ENCODE results near the gene GNPTAB. TPM values are rescaled to one million over a fixed set of nuclear protein-coding genes. Genes with fewer than 3 reads are reported as not detected.
"Not testable (repeated sequence)": the region's sequence is repeated elsewhere in the genome, so short reads cannot be mapped to it uniquely, and the experiment has no call there.

Gene GNPTAB
- polyA plus RNA-seq, 2 of the 4 experiments (the other 2 are of a cell fraction) = 20.3 to 29.3 TPM

DNA sequence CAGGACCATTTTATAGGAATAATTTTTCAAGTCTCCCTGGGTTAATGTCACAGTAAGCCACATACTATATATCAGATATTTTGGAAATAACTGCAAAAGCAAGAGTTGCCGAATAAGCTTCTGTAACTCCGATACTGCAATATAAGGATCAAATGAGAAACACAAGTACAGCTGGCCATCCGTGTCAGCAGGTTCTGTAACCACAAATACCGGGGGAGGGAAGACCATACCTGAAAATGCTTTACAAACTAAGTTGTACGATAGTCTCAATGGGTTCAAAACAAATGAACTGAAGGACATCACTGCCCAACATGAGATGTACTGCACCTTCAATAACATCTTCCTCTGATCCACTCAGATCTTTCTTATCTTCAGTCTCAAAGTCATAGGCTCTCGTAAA, 93.3 kb downstream of the GNPTAB start:
- no peak overlapping the region for H3K4me2 ChIP-seq
- 95% methylated on average over 6 of the region's 6 CpGs for WGBS (ENCODE audit: missing lambda C conversion rate)
- H3K9me3 ChIP-seq = no peaks in the 10 kb centered on the region
- DNase-seq (ENCODE audit: low read depth in 1 of 2, low spot score in 1 of 2) = no peak
- no peak for ATAC-seq
- CTCF ChIA-PET = interaction anchor here (0.9 kb wide), 1 partner anchor 19 kb away, joined by 3 read pairs; no protein-coding TSS in a partner anchor
- POLR2A ChIA-PET = no interaction called here
- no peak overlapping the region for H3K4me3 ChIP-seq
- no peaks in the 10 kb centered on the region for H3K4me1 ChIP-seq
- H3K27ac ChIP-seq = no peak overlapping the region
- TF ChIP-seq TP53 (CRISPR knock-in tag; IDR thresholded peaks at IDR 0.05) (no peak), ZNF302 (CRISPR knock-in tag; IDR thresholded peaks at IDR 0.05) (no peak), JUNB (IDR thresholded peaks at IDR 0.05) (no peak), RFX5 (IDR thresholded peaks at IDR 0.05) (no peak), RAD21 (conservative IDR thresholded peaks at IDR 0.05 in 1 of 2, IDR thresholded peaks at IDR 0.05 in 1 of 2) (no peak), EP300 (IDR thresholded peaks at IDR 0.05) (no peak), GATA3 (IDR thresholded peaks at IDR 0.05; ENCODE audit: borderline replicate concordance) (no peak), RARB (CRISPR knock-in tag; IDR thresholded peaks at IDR 0.05) (no peak), HOXB5 (CRISPR knock-in tag; IDR thresholded peaks at IDR 0.05) (no peak), NPAS2 (CRISPR knock-in tag; IDR thresholded peaks at IDR 0.05; ENCODE audit: borderline replicate concordance) (no peak), CHD2 (IDR thresholded peaks at IDR 0.05; ENCODE audit: low read length, partially characterized antibody) (no peak), NR3C1 (IDR thresholded peaks at IDR 0.05) (no peak), KDM1A (IDR thresholded peaks at IDR 0.05; ENCODE audit: low read depth) (no peak), RCOR1 (IDR thresholded peaks at IDR 0.05; ENCODE audit: low read depth, low read length) (no peak), HOXB13 (CRISPR knock-in tag; IDR thresholded peaks at IDR 0.05; ENCODE audit: low read depth) (no peak), MAZ (IDR thresholded peaks at IDR 0.05; ENCODE audit: borderline replicate concordance, low read depth, low read length) (no peak)
- TF ChIP-seq, protein P1, sequence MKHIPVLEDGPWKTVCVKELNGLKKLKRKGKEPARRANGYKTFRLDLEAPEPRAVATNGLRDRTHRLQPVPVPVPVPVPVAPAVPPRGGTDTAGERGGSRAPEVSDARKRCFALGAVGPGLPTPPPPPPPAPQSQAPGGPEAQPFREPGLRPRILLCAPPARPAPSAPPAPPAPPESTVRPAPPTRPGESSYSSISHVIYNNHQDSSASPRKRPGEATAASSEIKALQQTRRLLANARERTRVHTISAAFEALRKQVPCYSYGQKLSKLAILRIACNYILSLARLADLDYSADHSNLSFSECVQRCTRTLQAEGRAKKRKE (CRISPR knock-in tag; IDR thresholded peaks at IDR 0.05; ENCODE audit: low read depth) = no peak
- FAIRE-seq = no peak

DNA sequence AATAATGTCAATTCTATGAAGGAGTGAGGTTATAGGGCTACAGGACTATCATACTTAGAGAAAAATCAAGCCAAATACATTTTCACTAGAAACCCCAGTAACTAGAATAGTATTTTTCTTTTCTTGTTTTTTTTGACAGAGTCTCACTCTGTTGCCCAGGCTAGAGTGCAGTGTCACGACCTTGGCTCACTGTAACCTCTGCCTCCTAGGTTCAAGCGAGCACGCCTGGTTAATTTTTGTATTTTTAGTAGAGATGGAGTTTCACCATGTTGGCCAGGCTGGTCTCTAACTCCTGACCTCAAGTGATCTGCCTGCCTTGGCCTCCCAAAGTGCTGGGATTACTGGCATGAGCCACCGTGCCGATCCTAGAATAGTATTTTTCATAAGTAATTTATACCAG, 96.3 kb downstream of the GNPTAB start:
- H3K4me1 ChIP-seq; FAIRE-seq; H3K27ac ChIP-seq; CTCF ChIA-PET; H3K4me3 ChIP-seq; H3K4me2 ChIP-seq; POLR2A ChIA-PET; DNase-seq (ENCODE audit: low read depth in 1 of 2, low spot score in 1 of 2); ATAC-seq; H3K9me3 ChIP-seq: not testable (repeated sequence)
- 90% methylated on average over 5 of the region's 5 CpGs for WGBS (ENCODE audit: missing lambda C conversion rate)

- Histone ChIP-seq H3K4me1 (no peaks in the 10 kb centered on the region), H3K4me2 (no peak overlapping the region), H3K9me3 (no peaks in the 10 kb centered on the region), H3K27ac (no peak overlapping the region), H3K4me3 (no peak overlapping the region)
- DNase-seq (ENCODE audit: low read depth in 1 of 2, low spot score in 1 of 2) = no peak
- no peak for ATAC-seq
- ChIA-PET POLR2A (no interaction called here), CTCF (interaction anchor here (1.1 to 1.5 kb wide), 2 partner anchors 11 to 26 kb away, joined by 3 to 4 read pairs; no protein-coding TSS in a partner anchor)
- TF ChIP-seq ZNF302 (CRISPR knock-in tag; IDR thresholded peaks at IDR 0.05) = no peak
- FAIRE-seq = no peak
- 87% methylated on average over 2 of the region's 2 CpGs for WGBS (ENCODE audit: missing lambda C conversion rate)
Observed at GRCh38 chr12:101733166-101733565, 97.6 kb downstream of the GNPTAB start.

- no peak overlapping the region for H3K4me2 ChIP-seq
- no peak for ATAC-seq
- 89% methylated on average over 1 of the region's 1 CpG for WGBS (ENCODE audit: missing lambda C conversion rate)
- TF ChIP-seq HEYL (CRISPR knock-in tag; IDR thresholded peaks at IDR 0.05) (no peak), SREBF2 (IDR thresholded peaks at IDR 0.05) (no peak), ZNF302 (CRISPR knock-in tag; IDR thresholded peaks at IDR 0.05) (no peak), SMC3 (IDR thresholded peaks at IDR 0.05) (no peak), PHF8 (IDR thresholded peaks at IDR 0.05; ENCODE audit: borderline replicate concordance, low read depth) (no peak), RCOR1 (IDR thresholded peaks at IDR 0.05; ENCODE audit: low read depth, low read length) (no peak), GATA3 (IDR thresholded peaks at IDR 0.05; ENCODE audit: borderline replicate concordance) (no peak), FOSL2 (IDR thresholded peaks at IDR 0.05) (no peak), FOSL2 (CRISPR knock-in tag; IDR thresholded peaks at IDR 0.05) (no peak), MAFK (IDR thresholded peaks at IDR 0.05; ENCODE audit: partially characterized antibody) (no peak), PBX3 (IDR thresholded peaks at IDR 0.05) (no peak), ZSCAN20 (CRISPR knock-in tag; IDR thresholded peaks at IDR 0.05) (no peak), NFE2L2 (conservative IDR thresholded peaks at IDR 0.05; ENCODE audit: low read length) (no peak), RNF2 (IDR thresholded peaks at IDR 0.05; ENCODE audit: borderline replicate concordance, low read depth) (no peak), CBX8 (IDR thresholded peaks at IDR 0.05) (no peak)
- TF ChIP-seq, protein P2, sequence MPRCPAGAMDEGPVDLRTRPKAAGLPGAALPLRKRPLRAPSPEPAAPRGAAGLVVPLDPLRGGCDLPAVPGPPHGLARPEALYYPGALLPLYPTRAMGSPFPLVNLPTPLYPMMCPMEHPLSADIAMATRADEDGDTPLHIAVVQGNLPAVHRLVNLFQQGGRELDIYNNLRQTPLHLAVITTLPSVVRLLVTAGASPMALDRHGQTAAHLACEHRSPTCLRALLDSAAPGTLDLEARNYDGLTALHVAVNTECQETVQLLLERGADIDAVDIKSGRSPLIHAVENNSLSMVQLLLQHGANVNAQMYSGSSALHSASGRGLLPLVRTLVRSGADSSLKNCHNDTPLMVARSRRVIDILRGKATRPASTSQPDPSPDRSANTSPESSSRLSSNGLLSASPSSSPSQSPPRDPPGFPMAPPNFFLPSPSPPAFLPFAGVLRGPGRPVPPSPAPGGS (IDR thresholded peaks at IDR 0.05) = no peak
- TF ChIP-seq, protein P3, sequence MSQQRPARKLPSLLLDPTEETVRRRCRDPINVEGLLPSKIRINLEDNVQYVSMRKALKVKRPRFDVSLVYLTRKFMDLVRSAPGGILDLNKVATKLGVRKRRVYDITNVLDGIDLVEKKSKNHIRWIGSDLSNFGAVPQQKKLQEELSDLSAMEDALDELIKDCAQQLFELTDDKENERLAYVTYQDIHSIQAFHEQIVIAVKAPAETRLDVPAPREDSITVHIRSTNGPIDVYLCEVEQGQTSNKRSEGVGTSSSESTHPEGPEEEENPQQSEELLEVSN (IDR thresholded peaks at IDR 0.05; ENCODE audit: borderline replicate concordance, low read depth) = no peak
Observed at GRCh38 chr12:101732318-101732717, 98.4 kb downstream of the GNPTAB start.

More at GRCh38 chr12:101732318-101732717, 98.4 kb downstream of the GNPTAB start:
- CTCF ChIA-PET = interaction anchor here (1.1 to 1.5 kb wide), 2 partner anchors 12 to 27 kb away, joined by 3 to 4 read pairs; no protein-coding TSS in a partner anchor
- FAIRE-seq (no peak), DNase-seq (ENCODE audit: low read depth in 1 of 2, low spot score in 1 of 2) (no peak)
- Histone ChIP-seq H3K9me3 (no peaks in the 10 kb centered on the region), H3K27ac (no peak overlapping the region), H3K4me1 (no peaks in the 10 kb centered on the region), H3K4me3 (no peak overlapping the region)
- POLR2A ChIA-PET = no interaction called here

Data from A549 (cell line).